AG04450 (cell line): ENCODE measurements around the gene COL20A1. TPM values are rescaled to one million over a fixed set of nuclear protein-coding genes. Genes with fewer than 3 reads are reported as not detected.

Experiments
- CTCF ChIA-PET: fragments of 300-600, 350-600 bp; formaldehyde crosslinking; extraction: SDS; loops from one replicate; lab custom pipeline; 2022; ENCODE audit warnings: antibody characterized with exemption, inconsistent platforms; lab: Charles Lee
- POLR2A ChIA-PET: fragments of 350-600 bp; formaldehyde crosslinking; extraction: SDS; loops from one replicate; lab custom pipeline; 2021; ENCODE audit warnings: antibody characterized with exemption, inconsistent platforms; lab: Yijun Ruan, JAX
- DNase-seq: peaks from one replicate; pipeline ENCODE4 v3.0.0-alpha.2; 2011; ENCODE audit warnings: low read depth, low spot score
- H3K27ac ChIP-seq: one replicate; pipeline ENCODE4 v1.5.1; 2012; ENCODE audit warnings: low read depth, low read length, control low read depth
- H3K27me3 ChIP-seq: one replicate; pipeline ENCODE4 v1.6.0; 2012; ENCODE audit warnings: low read length; ENCODE audit not compliant: control insufficient read depth, insufficient read depth
- H3K4me3 ChIP-seq: 2 replicates; pipeline ENCODE4 v1.5.1; 2011; ENCODE audit warnings: mild to moderate bottlenecking, low read depth, low read length, control low read depth
- H3K9me3 ChIP-seq: 2 replicates; pipeline ENCODE4 v1.5.1; 2012; ENCODE audit warnings: low read length; ENCODE audit not compliant: control insufficient read depth, insufficient read depth
- CTCF ChIP-seq: IDR thresholded peaks from 2 replicates; pipeline ENCODE4 v1.5.1; 2011; ENCODE audit warnings: low read depth, low read length, control low read depth, inconsistent platforms
- polyA plus RNA-seq: library from polyadenylated mRNA; depleted of rRNA; stranded (reverse); fragments of >200 nt; gene quantifications from 2 replicates; pipeline ENCODE4 v1.2.3, GENCODE V29; 2011

Gene COL20A1
- polyA plus RNA-seq, 1 experiment, result not detected

- H3K9me3 ChIP-seq, result peaks cover 3% of the 10 kb centered on the region; the same call in 1 of the 2 replicates
- DNase-seq, result no peak
- H3K4me3 ChIP-seq, result no peak overlapping the region
- peaks cover 51% of the 10 kb centered on the region for H3K27me3 ChIP-seq
- H3K27ac ChIP-seq, result no peak overlapping the region
- POLR2A ChIA-PET, result interaction anchor here (0.9 kb wide), 1 partner anchor 27 kb away, joined by 3 read pairs; no protein-coding TSS in a partner anchor
- CTCF ChIA-PET, result interaction anchor here (1.2 to 1.4 kb wide), 3 partner anchors 20 to 30 kb away, joined by 3 to 12 read pairs (median 3); no protein-coding TSS in a partner anchor
- no peak for TF ChIP-seq CTCF
Measured at GRCh38 chr20:63253065-63253437, 39.9 kb upstream of the COL20A1 start.

GRCh38 chr20:63253438-63254231 lies 39.4 kb upstream of the COL20A1 start:
- ChIA-PET CTCF (interaction anchor here (0.6 to 1.4 kb wide), 4 partner anchors 21 to 30 kb away, joined by 3 to 12 read pairs (median 3); no protein-coding TSS in a partner anchor), POLR2A (interaction anchor here (0.9 kb wide), 1 partner anchor 27 kb away, joined by 3 read pairs; no protein-coding TSS in a partner anchor)
- TF ChIP-seq CTCF, result no peak
- 0 out of 2 replicates have a peak overlapping the region, but pooled peaks have one; percentile 10 for H3K4me3 ChIP-seq
- peaks cover 3% of the 10 kb centered on the region; the same call in 1 of the 2 replicates for H3K9me3 ChIP-seq
- H3K27ac ChIP-seq, result no peak overlapping the region
- H3K27me3 ChIP-seq, result peaks cover 53% of the 10 kb centered on the region
- no peak for DNase-seq

GRCh38 chr20:63254232-63254605 lies 38.8 kb upstream of the COL20A1 start, which contains the start of gene NKAIN4:
TSS of gene NKAIN4 (minus strand) at chr20:63254463. CDS start at chr20:63254450, 13 bp downstream.
- H3K27ac ChIP-seq, result no peak within 1 kb of the TSS
- peaks cover 58% of the 10 kb centered on the region for H3K27me3 ChIP-seq
- TF ChIP-seq CTCF, result no peak
- H3K4me3 ChIP-seq, result 0 out of 2 replicates have a peak within 1 kb of the TSS, but pooled peaks have one; percentile 10
- DNase-seq, result no peak
- POLR2A ChIA-PET, result no interaction called here
- CTCF ChIA-PET, result interaction anchor here (0.6 to 1.6 kb wide), 2 partner anchors 26 to 30 kb away, joined by 3 to 7 read pairs; no protein-coding TSS in a partner anchor
- peaks cover 6% of the 10 kb centered on the region; the same call in 1 of the 2 replicates for H3K9me3 ChIP-seq

GRCh38 chr20:63254606-63255384 lies 38.2 kb upstream of the COL20A1 start:
- Histone ChIP-seq H3K27ac (no peak overlapping the region), H3K9me3 (peaks cover 10% of the 10 kb centered on the region; the same call in 1 of the 2 replicates), H3K4me3 (no peak overlapping the region), H3K27me3 (peaks cover 61% of the 10 kb centered on the region)
- POLR2A ChIA-PET, result no interaction called here
- no peak for TF ChIP-seq CTCF
- no peak for DNase-seq
- CTCF ChIA-PET, result interaction anchor here (1.6 kb wide), 1 partner anchor 31 kb away, joined by 7 read pairs; no protein-coding TSS in a partner anchor
